Bronchial epithelial cell (primary cell): Measurements from ENCODE around the gene TDRD7. TPM values are rescaled to one million over a fixed set of nuclear protein-coding genes. Genes with fewer than 3 reads are reported as not detected.

Experiments
- DNase-seq: peaks from one replicate; pipeline ENCODE4 v3.0.0-alpha.2; 2010; ENCODE audit warnings: low read depth
- FAIRE-seq: peaks from 2 replicates; lab custom pipeline; 2011; peaks lifted over from hg19 to GRCh38; lab: Jason Lieb, UNC
- H3K27me3 ChIP-seq: 2 replicates; pipeline ENCODE4 v1.5.1; 2011; ENCODE audit warnings: low read length; ENCODE audit not compliant: control insufficient read depth, insufficient read depth
- H3K36me3 ChIP-seq: 2 replicates; pipeline ENCODE4 v1.5.1; 2011; ENCODE audit warnings: low read length; ENCODE audit not compliant: control insufficient read depth, insufficient read depth
- H3K4me3 ChIP-seq: 2 replicates; pipeline ENCODE4 v1.5.1; 2011; ENCODE audit warnings: mild to moderate bottlenecking, low read depth, low read length, control low read depth
- total RNA-seq: library from RNA; depleted of rRNA; stranded (reverse); fragments of >200 nt; gene quantifications from 2 replicates; pipeline ENCODE4 v1.2.1, GENCODE V29; 2014
- TF ChIP-seq, protein P1 (sequence below): IDR thresholded peaks from 2 replicates; pipeline ENCODE4 v1.5.1; 2011; ENCODE audit warnings: mild to moderate bottlenecking, moderate library complexity, low read length, control low read depth, inconsistent platforms; ENCODE audit not compliant: insufficient read depth, severe bottlenecking

TDRD7 gene
- total RNA-seq, 1 donor from 2014 or later, result 1.8 TPM

DNA sequence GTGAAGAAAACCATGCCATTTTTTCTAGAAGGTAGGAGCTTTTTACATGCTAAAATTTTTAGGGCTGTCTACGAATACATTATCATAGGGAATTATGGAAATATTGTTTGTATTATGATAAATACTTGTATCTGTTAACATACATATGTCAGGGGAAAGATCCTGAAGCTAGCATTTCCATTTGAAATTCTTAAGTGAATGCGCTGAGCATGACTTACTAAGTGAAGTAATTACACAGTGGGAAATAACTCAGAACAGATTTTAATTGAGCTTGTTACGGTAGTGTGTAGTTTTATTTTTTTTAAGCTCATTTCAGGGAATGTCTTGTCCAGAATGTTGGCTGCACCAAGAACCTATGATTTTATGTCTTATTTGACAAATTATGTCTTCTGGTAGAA, 19.1 kb downstream of the TDRD7 start:
- Histone ChIP-seq H3K4me3 (no peak overlapping the region), H3K36me3 (no peaks in the 10 kb centered on the region), H3K27me3 (no peaks in the 10 kb centered on the region)
- no peak for DNase-seq
- TF ChIP-seq, protein P1, sequence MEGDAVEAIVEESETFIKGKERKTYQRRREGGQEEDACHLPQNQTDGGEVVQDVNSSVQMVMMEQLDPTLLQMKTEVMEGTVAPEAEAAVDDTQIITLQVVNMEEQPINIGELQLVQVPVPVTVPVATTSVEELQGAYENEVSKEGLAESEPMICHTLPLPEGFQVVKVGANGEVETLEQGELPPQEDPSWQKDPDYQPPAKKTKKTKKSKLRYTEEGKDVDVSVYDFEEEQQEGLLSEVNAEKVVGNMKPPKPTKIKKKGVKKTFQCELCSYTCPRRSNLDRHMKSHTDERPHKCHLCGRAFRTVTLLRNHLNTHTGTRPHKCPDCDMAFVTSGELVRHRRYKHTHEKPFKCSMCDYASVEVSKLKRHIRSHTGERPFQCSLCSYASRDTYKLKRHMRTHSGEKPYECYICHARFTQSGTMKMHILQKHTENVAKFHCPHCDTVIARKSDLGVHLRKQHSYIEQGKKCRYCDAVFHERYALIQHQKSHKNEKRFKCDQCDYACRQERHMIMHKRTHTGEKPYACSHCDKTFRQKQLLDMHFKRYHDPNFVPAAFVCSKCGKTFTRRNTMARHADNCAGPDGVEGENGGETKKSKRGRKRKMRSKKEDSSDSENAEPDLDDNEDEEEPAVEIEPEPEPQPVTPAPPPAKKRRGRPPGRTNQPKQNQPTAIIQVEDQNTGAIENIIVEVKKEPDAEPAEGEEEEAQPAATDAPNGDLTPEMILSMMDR, result no peak
- no peak for FAIRE-seq

DNA sequence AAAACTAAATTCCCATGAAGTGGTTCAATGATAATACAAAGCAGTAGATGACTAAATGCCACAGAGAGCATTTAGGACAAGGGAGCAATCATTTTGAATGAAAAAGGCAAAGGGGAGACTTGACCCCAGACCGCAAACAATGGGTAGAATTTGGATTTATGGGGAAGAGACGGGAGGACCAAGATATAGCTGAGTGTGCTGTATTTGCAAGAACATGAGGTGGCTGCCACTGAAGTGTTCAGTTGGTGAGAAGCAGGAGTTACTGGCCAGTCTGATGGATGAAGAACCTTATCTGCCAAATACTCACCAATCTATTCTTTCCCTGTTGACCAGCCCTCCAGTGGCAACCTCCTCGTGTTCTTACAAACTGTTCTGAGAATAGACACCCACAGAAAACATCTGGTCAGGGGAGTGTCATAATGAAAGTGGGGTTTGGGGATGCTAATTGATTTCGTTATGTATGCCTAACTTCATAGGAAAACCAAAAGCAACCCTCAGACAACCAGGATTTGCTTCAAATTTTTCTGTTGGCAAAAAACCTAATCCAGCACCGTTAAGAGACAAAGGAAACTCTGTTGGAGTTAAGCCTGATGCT, 19.8 kb downstream of the TDRD7 start:
- no peaks in the 10 kb centered on the region for H3K27me3 ChIP-seq
- no peak for FAIRE-seq
- H3K36me3 ChIP-seq, result no peaks in the 10 kb centered on the region
- no peak overlapping the region for H3K4me3 ChIP-seq
- TF ChIP-seq, protein P1, result no peak
- no peak for DNase-seq

DNA sequence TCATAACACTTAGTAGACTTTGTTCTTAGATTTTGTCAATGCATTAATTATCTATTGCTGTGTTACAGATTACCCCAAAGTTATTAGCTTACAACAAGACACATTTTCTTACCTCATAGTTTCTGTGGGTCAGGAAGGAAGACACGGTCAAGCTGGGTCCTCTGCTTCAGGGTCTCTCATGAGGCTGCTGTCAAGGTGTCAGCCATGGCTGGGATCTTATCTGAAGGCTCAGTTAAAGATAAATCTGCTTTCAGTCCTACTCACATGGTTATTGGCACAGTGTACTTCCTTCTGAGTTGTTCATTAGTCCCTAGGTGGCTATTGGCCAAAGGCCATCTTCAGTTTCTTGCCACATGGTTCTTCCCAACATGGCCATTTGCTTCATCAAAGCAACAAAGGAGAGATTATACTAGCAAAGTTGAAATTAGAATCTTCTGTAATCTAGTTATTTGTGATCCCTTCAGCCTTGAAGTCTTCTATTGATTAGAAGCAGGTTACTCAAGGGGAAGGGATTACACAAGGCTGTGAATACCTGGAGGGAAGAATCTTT, 25.2 kb downstream of the TDRD7 start:
- no peak overlapping the region for H3K4me3 ChIP-seq
- H3K27me3 ChIP-seq, result no peaks in the 10 kb centered on the region
- no peak for DNase-seq
- TF ChIP-seq, protein P1, result no peak
- no peaks in the 10 kb centered on the region for H3K36me3 ChIP-seq
- no peak for FAIRE-seq

DNA sequence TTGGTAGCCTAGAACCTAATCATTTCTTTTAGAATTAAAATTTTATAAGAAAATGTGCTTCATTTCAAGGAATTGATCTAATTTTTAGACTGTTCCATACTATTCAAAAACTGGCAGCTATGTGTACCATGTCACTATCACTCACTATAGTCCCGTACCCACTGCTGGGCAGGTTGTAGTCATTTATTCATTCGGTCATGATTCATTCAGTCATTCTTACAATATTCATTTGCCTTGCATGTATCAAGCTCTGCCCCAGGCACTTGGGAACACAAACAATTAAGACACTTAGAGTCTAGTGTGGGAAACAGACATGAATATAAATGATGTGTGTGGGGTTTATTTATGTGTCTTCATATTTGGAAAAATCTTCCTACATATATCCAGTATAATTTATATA, 26.4 kb downstream of the TDRD7 start:
- DNase-seq (peak; percentile 13), FAIRE-seq (no peak)
- H3K4me3 ChIP-seq, result no peak overlapping the region
- TF ChIP-seq, protein P1, result no peak
- no peaks in the 10 kb centered on the region for H3K36me3 ChIP-seq
- no peaks in the 10 kb centered on the region for H3K27me3 ChIP-seq

DNA sequence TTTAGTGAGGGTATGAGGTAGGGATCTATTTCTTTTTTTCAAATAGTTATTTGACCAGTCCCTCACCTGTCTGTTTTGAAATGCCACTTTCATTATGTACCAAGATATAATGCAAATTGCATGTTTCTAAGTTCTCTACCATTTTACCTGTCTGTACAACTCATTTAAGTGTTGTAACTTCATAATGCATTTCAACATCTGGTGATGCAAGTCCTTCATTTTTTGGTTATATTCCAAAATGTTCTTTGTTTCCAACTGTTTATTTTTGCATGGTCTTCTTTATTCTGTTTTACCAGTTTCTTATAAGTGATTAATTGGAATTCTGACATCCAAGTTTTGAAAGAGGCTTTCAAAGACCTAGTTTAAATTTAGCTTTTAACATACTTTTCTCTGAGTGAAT, 26.8 kb downstream of the TDRD7 start:
- Histone ChIP-seq H3K27me3 (no peaks in the 10 kb centered on the region), H3K36me3 (no peaks in the 10 kb centered on the region), H3K4me3 (no peak overlapping the region)
- FAIRE-seq, result no peak
- TF ChIP-seq, protein P1, result no peak
- peak; percentile 22 for DNase-seq

DNA sequence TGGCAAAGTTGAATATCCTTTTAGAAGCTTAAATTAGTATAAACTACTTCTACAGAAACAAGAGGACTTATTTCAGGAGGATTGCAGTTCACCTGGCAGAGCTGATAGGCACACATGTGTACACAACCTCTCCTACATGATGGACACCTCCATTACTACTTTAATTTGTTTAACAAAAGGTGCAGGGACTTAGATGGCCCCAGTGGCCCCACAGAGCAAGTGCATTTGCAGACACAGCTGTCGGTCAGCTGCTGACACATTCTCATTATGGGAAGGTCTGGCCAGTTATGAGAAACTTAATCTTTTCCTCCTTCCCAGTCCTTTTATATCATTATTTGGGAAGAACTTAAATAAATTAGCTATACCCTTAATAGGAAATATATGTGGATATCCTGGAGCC, 28.3 kb downstream of the TDRD7 start:
- FAIRE-seq (no peak), DNase-seq (no peak)
- no peaks in the 10 kb centered on the region for H3K27me3 ChIP-seq
- no peak overlapping the region for H3K4me3 ChIP-seq
- TF ChIP-seq, protein P1, result no peak
- no peaks in the 10 kb centered on the region for H3K36me3 ChIP-seq
